NCI-H2196 (cell line): Measurements from ENCODE around the gene RAD18.

Source experiments
- DNase-seq: peaks from one replicate; lab custom pipeline; 2025; ENCODE audit not compliant: unreplicated experiment; lab: John Stamatoyannopoulos, UW

Gene RAD18

DNA sequence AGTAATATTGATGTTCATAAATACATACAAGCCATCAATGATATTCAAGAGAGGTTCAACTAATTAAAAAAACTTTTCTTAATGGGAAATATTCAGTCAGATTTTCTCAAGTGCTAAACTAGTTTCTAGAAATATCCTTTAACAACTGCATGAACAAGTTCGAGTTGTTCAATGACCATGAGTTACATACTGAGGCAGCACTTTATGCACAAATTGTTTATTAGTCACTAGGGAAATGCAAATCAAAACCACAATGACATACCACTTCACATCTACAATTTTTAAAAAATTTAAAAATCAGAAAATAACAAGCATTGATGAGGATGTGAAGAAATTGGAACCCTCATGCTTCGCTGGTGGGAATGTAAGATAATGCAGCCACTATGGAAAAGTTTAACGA is 62.4 kb downstream of the RAD18 start:
- DNase-seq: no peak

DNA sequence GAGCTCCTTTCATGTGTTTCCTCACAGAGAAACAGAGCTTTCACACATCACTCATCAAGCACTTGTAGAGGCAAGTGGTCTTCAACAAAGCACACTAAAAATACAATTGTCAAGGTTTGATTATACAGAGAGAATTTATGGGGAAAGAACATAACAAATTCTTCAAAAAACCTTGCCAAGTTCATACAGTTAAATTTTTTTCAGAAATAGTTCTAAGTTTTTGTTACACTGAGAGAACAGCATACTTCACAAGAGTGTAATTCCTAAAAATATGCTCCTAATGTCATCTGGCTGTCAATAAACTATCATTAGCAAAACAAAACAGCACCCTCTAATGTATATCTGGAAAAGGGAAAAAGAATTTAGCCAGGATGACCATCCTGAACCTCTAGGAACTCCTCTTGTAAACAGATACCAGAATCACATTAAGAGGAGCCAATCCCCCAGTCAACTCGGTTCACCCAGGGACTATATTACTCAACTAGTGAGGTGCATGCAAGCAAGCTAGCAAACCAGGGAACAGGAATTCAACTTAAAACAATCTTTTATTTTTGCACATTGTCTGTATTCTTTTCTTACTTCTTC is 63.3 kb downstream of the RAD18 start:
- no peak for DNase-seq

DNA sequence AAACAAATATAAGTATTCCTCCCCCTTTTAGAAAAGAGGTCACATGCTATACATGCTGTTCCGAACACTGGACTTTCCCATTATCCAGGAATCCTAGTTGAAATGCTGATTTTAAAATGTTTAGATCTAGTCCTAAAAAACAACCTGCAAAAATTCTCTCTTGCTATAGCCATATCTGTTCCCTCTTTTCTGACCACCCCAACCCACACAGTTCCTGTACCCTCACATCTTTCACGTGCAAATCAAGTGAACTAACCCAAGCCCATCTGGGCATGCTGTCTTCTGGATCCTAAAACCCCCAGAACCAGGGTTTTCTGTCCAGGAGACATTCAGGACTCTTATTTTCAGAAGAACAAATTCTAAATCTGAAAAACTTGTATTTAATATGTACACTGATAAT is 67.4 kb downstream of the RAD18 start:
- no peak for DNase-seq

DNA sequence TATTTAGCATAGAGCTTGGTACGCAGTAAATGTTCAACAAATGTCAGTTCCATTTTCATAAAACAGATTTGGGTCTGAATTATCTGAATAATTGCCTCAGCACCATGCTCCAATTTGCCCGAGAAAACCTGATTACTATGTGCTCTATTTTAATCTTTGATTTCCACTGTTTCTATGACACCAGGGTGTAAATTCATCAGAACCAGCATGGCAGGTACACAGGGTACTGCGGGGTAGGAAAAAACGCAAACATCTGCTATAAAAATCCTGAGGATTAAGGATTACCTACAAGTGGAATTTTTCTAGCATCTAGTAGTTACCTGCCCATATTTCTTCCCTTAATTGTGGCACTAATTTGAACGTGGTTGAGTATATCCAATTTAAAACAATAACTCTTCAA is 70.3 kb downstream of the RAD18 start:
- DNase-seq: no peak

DNA sequence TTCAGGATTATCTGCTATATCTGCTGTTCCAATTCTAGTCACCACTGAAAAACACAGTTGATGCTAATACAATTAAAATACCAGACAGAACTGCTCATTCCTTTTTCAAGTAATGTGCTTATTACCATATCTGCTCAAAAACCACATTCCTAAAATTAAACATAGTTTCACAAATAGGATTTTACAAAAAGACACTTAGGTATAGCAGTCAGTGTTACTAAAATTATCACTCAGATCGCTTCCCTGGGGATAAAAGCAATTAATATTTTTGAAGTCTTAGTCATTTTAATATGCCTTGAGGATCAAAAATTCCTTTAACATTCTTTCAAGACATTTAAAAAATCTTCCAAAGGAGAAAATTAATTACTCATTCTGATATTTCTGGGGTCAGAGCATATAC is 71.5 kb downstream of the RAD18 start:
- no peak for DNase-seq

DNA sequence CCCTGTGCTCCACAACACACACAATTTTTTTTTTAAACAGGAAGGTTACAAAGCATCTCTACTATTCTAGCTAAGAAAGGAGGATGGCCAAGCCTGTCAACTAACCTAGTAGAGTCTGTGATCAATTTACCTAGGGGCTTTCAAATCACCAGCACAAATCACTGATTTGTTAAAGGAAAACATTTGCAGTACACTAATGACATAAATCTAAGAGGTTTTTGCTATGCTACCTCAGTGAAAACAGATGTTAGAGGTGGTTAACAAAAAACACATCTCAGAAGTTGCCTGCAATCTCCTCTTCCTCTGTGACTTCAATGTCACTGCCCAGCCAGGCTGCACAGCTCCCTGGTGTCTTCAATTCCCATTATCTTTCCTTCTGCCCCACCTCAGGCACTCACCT is 72.0 kb downstream of the RAD18 start:
- DNase-seq: no peak

DNA sequence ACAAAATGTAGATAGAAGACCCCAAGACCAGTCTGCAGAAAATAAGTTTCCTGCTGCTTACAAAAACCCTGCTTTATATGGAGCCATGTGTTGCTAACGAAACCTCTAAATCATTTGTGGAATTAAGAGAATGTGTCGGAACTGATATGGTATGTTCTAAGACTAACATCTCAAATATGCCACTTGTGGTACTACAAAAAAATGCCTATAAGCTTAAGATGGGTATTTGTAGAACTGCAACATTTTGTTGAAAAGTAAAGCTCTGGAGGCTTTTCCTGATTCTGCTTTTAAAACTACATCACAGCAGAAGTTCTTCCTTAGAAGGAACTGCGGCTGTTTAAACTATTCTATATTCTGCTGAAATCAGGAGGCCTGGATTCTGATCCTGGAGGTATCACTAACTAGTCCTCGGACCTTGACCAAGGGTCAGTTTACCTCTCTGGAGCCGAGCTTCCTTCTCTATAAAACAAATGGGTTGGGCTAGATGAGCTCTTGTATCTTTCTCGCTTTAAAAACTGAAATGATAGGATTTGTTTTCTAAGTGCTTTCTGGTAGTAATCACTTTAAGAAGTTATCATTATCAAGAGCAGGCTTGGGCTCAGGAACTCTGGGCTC is 74.9 kb downstream of the RAD18 start:
- no peak for DNase-seq

DNA sequence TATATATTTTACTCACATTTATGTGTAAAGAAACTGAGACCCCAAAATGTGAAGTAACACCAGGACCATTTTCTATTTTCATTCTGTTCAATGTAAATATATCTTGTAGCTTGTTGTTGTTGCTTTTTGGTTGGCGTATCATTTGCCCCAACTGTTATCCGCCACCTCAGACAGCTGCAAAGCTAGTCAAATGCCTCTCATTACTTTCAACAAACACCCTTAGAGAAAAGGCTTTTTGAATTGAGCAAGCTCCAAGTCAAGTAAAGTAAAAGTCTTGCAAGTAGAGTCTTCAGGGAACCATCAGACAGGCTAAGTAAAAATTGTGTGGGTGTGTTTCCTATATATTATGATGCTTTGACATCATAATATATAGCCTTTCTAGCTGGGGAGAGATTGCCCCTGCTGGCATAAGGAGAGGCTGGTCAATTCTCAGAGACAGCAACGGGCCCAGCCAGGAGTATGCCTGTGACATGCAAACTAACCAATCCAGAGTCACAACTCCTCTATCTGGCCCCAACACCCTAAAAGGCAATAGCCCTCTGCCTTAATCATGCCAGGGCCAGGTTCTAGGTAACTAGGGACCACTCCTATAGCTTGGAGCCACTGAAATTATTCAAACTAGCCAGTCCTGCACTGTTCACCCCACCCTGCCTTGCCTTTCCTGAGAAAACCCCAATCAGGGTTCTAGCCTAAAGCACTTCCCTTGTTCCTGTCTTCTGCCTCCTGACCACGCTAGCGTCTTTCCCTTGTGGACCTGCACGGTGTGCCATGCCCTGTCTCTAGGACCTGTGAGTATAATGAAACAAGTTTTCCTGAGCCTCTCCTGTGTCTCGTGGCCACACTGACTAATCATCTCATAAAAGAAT is 75.6 kb downstream of the RAD18 start:
- no peak for DNase-seq

DNA sequence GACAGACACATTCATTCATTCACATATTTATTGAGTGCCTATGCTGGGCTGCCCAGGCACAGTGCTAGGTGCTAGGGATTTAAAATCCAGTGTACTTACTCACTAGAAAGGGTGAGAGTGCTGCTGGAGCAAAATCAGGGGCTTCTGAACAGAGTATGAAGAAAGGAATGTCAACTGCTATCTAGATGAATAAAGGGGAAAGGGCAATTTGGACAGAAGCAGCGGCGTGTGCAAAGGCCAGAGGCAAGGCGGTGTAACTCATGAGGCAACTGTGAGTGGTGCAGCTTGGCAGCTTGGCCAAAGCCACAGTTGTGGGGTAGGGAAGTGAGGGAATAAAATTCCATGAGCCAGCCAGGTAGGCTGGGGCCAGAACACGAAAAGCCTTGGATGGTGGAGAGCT is 76.7 kb downstream of the RAD18 start:
- no peak for DNase-seq

DNA sequence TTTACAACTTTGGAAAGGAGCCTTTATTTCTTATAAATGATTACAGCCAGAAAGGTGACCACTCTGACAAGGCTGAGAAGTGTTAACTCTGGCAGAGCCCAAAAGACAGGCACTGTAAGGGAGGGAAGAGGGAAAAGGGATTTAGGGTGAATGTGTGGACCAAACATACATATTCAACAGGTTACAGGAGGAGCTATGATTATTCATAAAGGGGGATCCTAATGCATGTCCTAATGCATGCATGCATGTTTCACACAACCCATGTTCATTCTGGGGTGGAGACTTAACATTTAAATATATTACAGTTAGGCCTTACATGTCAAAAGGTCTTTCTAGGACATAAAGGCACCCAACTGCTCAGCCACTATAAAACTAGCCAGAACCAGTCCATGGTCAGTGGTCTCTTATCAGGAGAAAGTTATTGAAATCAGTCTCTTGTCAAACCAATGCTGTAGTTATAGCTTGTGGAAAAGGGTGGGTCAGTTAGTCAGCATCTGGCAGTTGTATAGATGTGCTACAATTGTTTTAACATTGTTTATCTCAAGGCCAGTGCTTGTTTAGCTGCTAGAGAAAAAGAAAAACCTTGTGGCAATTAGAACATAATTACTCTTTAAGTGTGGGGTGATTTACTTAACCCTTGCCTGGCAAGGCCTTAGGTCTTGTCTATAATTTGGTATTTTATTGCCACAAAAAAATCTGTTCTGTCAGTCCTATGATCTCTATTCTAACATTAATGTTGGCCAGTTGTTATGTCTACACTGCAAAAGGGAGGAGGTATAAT is 77.5 kb downstream of the RAD18 start:
- no peak for DNase-seq

DNA sequence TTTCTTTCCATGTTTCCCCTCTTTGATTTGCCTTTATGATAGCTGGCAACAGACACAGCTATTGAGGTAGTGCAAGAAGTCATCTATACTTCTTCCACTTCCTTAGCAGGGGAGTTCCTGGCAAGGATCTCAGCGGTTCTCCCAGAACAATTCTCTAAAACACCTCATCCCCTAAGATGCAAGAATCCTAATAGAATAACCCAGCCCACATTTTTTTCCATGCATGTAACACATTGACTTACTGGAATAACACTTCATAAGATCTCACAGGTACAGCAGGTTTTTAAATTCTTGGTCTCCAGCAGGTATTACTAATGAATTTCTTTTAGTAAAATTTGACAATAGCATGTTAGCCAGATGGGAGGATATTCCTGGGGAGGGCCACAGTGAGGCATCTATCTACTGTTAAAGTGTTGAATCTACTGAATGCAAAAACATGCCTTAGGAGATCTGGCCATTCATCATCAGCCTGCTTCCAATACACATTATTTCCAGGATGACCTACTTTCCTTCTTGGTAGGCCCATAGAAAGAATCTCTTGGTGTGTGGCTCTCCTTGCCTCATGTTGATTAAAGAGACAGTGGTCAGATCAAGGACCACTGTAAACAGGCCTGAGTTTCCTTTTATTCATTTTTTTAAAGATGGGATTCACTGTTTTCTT is 78.5 kb downstream of the RAD18 start:
- no peak for DNase-seq

DNA sequence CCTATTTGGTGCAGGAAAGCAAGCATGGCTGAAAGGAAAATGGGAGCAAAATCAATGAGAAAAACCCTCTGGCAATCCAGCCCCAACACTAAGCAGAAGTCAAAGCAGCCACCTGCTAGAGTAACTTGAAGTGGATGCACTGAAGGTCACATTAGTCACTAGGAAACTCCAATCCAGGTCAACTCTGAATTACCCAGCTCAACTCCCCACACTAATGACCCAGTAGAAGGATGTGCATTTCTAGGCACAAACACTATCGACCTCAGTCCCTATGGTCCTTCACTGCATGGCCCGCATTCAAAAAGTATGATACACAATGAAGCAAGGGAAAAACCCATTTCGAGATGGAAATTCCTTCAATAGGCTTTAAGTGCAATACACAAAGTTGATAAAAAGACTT is 80.6 kb downstream of the RAD18 start:
- no peak for DNase-seq

DNA sequence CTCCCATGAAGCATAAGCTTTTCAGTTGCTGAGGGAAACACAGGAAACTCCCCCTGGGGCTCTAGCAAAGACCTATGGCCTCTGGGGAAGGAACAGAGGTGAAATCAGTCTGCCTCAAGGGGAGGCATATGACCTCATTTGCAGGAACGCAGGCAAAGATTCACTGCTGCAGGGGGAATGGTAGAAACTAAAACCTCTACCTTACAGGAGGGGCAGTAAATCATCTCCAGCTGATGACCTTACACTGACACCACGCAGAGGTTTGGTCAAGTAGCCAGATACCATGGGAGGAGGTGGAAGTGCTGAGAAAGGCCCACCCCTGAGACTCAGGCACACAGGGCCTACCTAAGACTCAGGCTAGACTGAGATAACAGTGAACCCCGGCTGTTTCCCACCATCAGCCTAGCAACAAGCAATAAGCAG is 81.1 kb downstream of the RAD18 start:
- DNase-seq: no peak

DNA sequence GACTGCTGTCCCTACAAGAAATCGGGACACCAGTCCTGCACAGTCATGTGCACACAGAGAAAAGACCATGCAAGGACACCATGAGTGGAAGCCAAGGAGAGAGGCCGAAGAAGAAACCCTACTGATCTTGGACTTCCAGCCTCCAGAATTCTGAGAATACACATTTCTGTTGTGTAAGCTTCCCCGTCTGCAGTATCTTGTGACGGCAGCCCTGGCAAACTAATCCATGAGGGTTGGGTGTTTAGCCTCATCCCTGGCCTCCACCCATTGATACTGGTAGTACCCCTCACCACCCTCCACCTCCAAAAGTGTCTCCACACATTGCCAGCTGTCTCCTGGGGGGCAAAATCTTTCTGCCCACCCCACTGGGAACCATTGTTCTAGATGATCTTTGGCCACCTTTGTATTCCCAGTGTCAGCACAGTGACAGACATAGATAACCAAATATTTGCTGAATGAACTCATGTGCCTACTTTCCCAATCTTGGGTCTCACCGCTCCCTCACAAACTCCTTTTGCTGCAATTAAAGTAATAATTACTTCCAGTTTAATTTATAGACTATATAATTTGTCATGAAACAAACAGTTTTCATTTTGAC is 83.8 kb downstream of the RAD18 start:
- no peak for DNase-seq

DNA sequence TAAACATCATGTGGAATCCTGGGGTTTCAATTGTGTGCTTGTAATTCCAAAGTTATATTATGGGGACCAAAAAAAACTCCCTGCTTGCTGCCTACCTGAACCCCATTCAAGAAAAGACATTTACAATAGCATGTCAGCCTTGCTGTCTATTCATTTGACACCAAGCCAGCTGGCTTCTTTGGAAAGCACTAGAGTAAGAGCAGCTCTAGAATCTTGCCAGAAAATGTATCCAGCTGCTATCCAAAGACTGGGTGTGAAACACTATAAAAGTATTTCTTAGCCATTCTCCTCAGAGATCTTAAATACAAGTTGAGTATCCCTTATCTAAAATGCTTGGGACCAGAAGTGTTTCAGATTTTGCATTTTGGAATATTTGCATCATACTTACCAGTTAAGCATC is 87.4 kb downstream of the RAD18 start:
- DNase-seq: no peak

DNA sequence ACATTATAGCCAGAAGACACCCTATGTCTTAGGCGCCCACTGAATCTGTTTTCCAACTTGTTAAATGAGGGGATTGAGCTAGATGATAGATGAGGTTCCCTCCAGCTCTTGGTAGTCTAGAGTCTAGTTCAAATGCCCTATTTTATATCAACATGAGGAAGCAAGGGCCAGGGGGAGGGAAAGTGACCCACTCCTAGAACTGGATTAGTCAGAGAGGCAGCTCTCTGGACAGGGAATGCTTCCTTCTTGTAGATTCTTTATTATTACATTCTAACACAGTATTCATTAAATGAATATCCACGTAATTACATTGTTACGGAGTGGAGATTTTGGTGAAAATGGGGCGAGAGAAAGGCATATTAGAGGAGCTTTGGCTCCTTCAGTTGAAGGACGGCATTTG is 89.5 kb downstream of the RAD18 start:
- DNase-seq: no peak

DNA sequence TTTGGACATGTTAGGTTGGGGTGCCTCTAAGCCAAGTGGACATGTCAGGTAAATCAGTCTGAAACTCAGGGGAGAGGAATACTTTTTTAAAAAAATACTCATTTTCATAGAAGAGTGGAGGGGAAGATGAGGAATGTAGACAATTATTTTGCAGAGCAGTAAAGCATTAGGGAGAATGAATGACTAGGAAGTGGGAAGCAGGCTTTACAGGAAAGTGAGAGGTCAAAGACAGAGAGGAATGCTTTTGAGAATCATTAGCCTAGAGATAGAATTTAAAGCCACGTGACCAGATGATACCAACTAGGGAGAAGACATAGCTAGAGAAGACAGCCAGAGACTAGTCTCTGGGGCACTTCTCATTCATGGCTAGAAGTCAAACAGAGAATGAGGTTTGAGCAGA is 91.0 kb downstream of the RAD18 start:
- DNase-seq: no peak

DNA sequence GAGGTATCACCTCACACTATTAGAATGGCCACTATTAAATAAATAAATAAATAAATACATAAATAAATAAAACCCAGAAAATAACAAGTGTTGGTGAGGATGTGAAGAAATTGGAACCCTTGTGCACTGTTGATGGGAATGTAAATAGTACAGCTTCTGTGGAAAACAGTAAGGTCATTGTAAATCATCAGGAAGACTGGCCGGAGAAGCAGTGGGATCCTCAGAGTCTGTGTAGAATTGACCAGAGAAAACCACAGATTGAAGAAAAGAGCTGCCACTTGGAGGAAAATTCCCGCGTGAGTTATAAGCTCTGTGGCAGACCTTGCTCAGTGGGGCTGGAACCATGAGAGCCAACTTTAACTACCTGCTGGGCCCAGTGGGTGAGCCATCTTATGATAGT is 92.0 kb downstream of the RAD18 start:
- no peak for DNase-seq

DNA sequence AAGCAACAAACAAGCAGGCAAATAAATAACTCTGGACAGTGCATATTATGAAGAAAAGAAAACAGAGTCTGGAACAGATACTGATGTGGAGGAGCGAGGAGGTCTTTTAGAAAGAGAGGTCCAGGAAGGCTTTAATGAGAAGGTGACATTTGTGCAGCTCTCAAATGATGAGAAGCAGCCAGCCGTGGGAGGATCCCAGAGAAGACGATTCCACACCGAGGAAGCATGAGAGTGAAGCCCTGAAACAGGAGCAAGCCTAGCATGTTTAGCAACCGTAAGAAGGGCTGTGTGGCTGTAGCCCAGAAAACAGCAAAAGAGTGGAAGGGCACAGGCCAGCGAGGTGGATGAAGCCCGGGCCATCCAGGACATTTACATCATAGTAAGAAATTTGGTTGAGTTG is 93.1 kb downstream of the RAD18 start:
- no peak for DNase-seq

DNA sequence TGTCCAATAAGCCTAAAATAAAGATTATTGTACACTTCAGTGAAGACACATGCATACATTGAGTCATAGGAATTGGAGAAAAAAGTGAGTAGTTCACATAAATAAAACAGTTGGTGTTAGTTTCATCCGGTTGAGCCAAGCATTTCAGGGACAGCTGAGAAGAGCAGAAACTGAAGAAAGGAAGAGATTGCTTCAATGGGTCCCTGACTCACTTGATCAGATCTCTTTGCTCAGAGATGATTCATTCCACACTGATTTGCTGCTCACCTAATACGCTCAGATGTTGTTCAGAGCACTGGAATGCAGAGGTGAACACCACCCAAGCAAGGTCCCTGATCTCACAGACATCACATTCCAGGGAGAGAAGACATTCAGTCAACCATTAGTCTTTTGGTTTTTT is 93.7 kb downstream of the RAD18 start:
- DNase-seq: no peak

DNA sequence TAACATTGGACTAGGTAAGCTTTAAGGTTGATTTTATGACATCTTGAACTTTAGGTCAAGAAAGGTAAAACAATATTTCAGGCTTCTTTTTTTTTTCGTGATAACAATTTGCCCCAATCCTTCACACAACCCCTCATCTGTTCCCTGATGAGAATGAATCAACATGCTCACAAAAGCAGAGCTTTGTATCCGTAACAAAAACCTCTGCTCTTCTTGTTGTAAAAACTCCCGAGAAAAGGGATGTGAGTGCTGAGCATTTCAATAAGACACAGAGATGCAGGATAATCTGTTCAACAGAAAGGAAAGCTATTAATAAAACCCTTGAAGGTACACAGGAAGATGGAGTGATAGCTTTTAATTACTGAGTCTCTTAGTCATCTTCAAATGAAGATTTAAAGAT is 94.3 kb downstream of the RAD18 start:
- no peak for DNase-seq
